GM11168 (cell line): ENCODE data around the gene KATNIP.

Experiments
- in situ Hi-C: fragments of 300-500 bp; cut with MboI; formaldehyde crosslinking; loops from one replicate; pipeline ENCODE4 v1.12.0; 2022; ENCODE audit warnings: low sequenced_read_pairs; ENCODE audit not compliant: unreplicated experiment

The KATNIP gene

DNA sequence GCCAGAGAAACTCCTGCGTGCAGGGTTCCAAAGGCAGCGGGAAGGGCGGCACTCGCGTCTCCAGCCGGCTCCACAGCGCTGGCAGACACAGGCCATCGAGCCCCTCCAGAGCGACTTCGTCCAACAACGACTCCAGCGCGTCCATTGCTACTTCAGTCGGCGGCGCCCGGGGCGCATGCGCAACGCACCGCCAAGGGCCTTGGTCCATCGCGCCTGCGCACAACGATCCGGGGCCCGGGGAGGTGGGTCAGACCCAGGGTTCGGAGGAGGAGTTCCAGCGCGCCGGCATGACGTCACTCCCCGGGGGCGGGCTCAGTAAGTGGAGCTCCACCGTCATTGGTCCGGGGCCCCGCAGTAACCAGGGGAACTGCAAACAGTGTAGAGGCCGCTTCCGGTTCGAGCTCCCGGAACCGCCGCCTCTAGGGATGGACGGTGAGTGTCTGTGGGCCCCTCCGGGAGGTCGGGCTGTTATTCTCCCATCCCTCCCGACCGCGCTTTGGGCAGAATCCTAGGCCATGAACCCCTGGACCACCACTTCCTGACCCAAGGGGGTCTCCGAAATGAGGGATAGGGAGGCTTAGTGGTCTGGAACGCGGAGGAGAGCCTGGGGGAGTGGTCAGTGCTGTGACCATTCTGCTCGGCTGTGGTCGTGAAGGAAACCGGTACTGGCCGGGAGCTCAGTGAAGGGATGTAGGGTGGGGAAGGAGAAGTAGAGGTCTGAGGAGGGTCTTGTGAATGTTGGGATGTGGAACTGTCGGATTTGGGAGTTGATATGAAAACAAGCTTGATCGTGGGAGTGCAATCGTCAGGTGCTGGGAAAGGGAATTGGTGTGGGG lies at the start of gene KATNIP, which contains the start of gene GTF3C1:
TSS of gene KATNIP (plus strand) at position 399 of the 836 bp plus-strand sequence. CDS start at position 426, 27 bp downstream.
TSS of gene GTF3C1 (minus strand) at position 168 of the 836 bp plus-strand sequence. CDS start at position 145, 23 bp downstream.
- in situ Hi-C loops = no loop called here

DNA sequence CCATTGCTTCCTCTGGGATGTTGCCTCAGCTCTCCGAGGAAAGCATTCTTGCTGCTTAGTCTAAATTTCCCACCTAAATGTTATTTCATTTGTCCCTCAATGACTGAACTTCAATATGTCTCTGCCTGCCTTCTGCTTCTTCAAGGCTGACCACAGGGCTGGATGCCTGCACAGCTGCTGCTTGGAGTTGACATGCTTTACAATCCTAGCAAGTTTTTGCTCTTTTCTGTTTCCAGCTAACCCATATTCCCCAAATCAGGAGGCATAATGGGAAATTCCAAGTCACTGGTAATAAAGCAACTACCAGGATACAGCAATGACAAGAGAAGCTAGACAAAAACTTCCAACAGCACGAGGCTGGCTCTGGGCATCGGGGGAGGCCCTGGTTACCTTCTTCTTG lies 49.1 kb upstream of the KATNIP start:
- in situ Hi-C loops = no loop called here

DNA sequence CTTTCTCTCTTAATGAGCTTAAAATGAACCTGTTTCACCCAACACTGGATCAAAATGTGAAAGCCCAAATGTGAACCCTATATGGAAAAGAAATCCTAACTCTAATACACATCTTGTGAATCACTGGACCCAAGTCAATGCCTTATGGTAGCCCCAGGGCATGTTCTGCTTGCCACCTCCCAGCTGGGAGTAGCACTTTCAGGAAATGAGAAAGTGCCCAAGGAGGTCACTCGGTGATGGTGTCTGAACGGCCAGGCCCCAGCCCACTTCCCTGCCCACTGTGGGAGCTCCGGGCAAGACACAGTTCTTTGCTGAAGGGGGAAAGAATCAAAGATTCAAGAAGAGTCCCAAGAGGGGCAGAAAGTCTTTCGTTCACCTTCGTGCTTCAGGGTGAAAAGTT lies 46.3 kb upstream of the KATNIP start:
- in situ Hi-C loops = no loop called here

DNA sequence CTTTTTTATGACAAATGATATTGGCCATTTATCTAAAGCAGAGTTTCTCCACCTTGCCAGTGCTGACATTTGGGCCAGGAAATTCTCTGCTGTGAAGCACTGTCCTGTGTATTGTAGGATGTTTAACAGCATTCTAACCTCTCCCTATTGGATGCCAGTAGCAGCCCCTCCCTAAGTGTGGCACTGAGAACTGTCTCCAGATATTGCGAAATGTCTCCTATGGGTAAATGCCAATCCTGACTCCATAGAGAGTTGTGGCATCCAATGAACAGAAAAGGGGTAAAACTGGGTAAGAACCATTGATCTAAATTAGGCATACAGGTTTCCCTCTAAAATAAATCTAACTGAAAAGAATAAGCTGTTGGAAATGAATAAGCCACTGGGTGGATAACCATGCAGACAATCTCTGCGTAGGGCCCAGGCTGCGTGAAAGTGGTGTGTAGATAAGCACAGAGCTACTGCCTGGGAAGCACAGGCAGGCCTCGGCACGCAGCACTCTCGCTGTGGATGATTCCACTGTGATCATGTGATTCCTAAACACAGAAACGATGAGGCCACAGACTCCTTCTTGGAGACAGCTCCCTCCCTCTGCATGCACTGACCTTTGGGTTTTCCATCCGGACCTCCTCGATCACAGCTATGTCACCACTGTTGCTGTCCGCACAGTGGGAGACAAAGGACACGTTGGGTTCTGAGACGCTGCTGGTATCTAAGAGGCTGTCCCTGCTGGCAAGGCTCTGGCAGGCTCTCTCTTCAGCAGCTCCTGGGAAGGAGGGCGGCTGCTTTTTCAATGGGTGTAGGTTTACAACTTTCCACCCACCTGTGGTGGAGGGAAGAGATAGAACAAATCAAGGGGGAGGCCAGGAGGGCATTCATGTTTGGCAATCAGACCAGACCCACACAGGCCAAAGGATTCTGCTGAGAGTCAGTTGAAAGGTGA lies 44.4 kb upstream of the KATNIP start:
- in situ Hi-C loops = no loop called here

GRCh38 chr16:27506771-27507170 lies 43.2 kb upstream of the KATNIP start:
- in situ Hi-C loops = no loop called here

- in situ Hi-C loops = no loop called here
Measured at GRCh38 chr16:27508476-27508875, 41.5 kb upstream of the KATNIP start.

GRCh38 chr16:27511657-27512448 lies 38.1 kb upstream of the KATNIP start:
- in situ Hi-C loops = no loop called here

- in situ Hi-C loops = no loop called here
Measured at GRCh38 chr16:27514806-27515205, 35.1 kb upstream of the KATNIP start.

GRCh38 chr16:27515874-27516353 lies 34.0 kb upstream of the KATNIP start:
- in situ Hi-C loops = no loop called here

DNA sequence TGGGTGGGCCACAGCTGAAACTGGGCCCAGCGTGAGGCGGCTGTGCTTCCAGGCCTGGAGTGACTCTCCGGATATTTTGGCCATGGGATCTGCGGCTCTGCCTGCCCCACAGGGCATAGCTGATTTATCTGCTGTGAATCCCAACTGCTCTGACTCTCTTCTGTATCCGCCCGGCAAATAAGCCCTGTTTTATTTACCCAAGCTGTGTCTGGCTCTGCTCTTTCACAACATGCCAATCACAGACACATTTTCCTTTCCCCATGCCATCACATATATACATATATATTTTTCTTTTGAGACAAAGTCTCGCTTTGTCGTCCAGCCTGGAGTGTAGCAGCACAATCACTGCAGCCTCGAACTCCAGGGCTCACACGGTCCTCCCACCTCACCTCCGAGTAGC lies 33.6 kb upstream of the KATNIP start:
- in situ Hi-C loops = no loop called here

GRCh38 chr16:27517664-27518063 lies 32.3 kb upstream of the KATNIP start:
- in situ Hi-C loops = no loop called here

- in situ Hi-C loops = no loop called here
Measured at GRCh38 chr16:27518226-27518625, 31.7 kb upstream of the KATNIP start.

DNA sequence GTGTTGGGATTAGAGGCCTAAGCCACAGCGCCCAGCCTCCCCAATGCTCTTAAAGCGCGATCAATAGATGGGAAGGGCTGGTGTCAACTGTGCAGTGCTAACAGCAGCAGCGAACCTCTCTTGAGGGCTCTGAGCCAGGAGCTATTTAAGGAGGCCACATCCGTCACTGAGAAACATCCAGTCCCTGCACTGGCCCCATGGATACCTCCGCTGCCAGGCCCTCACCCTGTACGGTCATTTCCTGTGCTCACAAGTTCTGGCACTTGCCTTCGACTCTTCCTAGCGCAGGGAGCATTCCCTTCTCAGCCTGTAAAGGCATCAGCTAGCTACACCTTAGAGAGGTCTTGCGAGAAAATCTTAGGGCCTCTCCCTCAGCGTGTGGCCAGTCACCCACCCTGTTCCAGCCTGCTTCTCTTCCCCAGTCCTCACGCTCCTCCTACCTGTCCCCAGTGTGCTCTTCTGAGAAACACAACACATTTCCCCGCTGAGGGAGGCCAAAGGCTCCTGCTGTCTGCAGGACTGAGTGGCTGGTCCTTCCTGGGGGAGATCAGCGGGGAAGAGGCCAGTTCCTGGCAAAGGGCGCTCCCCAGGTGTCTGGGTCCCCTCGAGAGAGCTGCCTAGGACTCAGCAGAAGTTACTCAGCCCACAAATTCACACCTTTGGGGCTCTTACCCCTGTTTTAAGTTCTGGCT lies 28.8 kb upstream of the KATNIP start:
- in situ Hi-C loops = no loop called here

DNA sequence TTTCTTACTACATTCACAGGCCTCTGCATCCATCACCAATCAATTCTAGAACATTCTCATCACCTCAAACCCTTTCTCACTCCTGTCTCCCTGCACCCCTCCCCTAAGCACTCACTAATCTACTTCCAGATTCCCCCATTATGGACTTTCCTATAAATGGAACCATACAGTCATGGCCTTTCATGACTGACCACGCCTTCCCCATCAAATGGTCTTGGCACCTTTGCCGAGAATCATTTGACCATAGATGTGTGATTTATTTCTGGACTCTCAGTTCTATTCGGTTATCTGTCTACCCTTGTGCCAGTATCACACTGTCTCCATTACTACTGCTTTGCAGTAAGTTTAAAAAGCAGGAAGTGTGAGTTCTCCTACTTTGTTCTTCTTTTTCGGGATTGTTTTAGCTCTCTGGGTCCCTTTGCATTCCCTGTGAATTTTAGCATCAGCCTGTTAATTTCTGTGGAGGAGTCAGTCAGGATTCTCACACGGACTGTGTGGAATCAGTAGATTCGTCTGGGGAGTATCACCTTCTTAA lies 27.7 kb upstream of the KATNIP start:
- in situ Hi-C loops = no loop called here

DNA sequence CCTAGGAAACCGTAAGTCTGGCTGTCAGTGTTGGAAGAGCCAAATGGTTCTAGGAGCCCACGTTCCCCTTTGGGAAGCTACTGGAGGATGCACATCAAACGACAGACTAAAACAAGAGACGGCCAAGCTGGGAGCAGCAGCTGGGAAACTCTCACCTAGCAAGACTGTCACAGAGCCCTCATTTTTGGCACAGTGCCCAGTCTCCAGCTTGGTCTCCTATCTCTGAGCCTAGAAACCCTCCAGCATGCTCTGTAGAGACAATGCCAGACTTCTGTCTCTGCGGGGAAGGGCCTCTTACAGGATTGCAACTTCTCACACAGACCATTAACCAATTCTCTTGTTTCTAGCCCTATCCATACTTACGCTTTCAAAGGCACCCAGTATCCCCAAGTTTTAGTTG lies 23.8 kb upstream of the KATNIP start:
- in situ Hi-C loops = no loop called here

GRCh38 chr16:27528294-27528693 lies 21.6 kb upstream of the KATNIP start:
- in situ Hi-C loops = no loop called here

- in situ Hi-C loops = no loop called here
Measured at GRCh38 chr16:27529962-27530361, 20.0 kb upstream of the KATNIP start.

GRCh38 chr16:27531186-27531585 lies 18.8 kb upstream of the KATNIP start:
- in situ Hi-C loops = no loop called here
